ENCODE data around the gene INSYN2B. TPM values are rescaled to one million over a fixed set of nuclear protein-coding genes. Genes with fewer than 3 reads are reported as not detected.

Gene INSYN2B
- total RNA-seq, 3 donors from 2014 or later, result 0.16 TPM; not detected in 2

GRCh38 chr5:169906745-169907649 is 73.3 kb downstream of the INSYN2B start:
- intact Hi-C loops (cut with DNase I, micrococcal nuclease), result no loop called here
- H3K9me3 ChIP-seq, result no peaks in the 10 kb centered on the region
- H3K4me3 ChIP-seq, result no peak overlapping the region
- no peak for TF ChIP-seq CTCF (IDR thresholded peaks at IDR 0.05)
- ATAC-seq (no peak), DNase-seq (no peak)
- H3K36me3 ChIP-seq (ENCODE audit: low read depth), result no peaks in the 10 kb centered on the region
- no peaks in the 10 kb centered on the region for H3K4me1 ChIP-seq (ENCODE audit: low read depth)

- H3K9me3 ChIP-seq, result no peaks in the 10 kb centered on the region
- no peaks in the 10 kb centered on the region for H3K36me3 ChIP-seq (ENCODE audit: low read depth)
- TF ChIP-seq CTCF (IDR thresholded peaks at IDR 0.05), result no peak
- ATAC-seq, result no peak
- no peaks in the 10 kb centered on the region for H3K4me1 ChIP-seq (ENCODE audit: low read depth)
- no peak for DNase-seq
- intact Hi-C loops (cut with DNase I, micrococcal nuclease), result no loop called here
- H3K4me3 ChIP-seq, result no peak overlapping the region
Measured at GRCh38 chr5:169905017-169905416, 75.3 kb downstream of the INSYN2B start.

- no peak for TF ChIP-seq CTCF (IDR thresholded peaks at IDR 0.05)
- Histone ChIP-seq H3K36me3 (ENCODE audit: low read depth) (no peaks in the 10 kb centered on the region), H3K4me3 (no peak overlapping the region), H3K9me3 (no peaks in the 10 kb centered on the region), H3K4me1 (ENCODE audit: low read depth) (no peaks in the 10 kb centered on the region)
- ATAC-seq (no peak), DNase-seq (no peak)
- intact Hi-C loops (cut with DNase I, micrococcal nuclease), result no loop called here
Measured at GRCh38 chr5:169904508-169904907, 75.8 kb downstream of the INSYN2B start.

GRCh38 chr5:169904059-169904458 is 76.2 kb downstream of the INSYN2B start:
- Histone ChIP-seq H3K4me1 (ENCODE audit: low read depth) (no peaks in the 10 kb centered on the region), H3K9me3 (no peaks in the 10 kb centered on the region), H3K4me3 (no peak overlapping the region), H3K36me3 (ENCODE audit: low read depth) (no peaks in the 10 kb centered on the region)
- intact Hi-C loops (cut with DNase I, micrococcal nuclease), result no loop called here
- ATAC-seq (no peak), DNase-seq (no peak)
- TF ChIP-seq CTCF (IDR thresholded peaks at IDR 0.05), result no peak

GRCh38 chr5:169901896-169902295 is 78.4 kb downstream of the INSYN2B start:
- H3K36me3 ChIP-seq (ENCODE audit: low read depth), result no peaks in the 10 kb centered on the region
- DNase-seq (no peak), ATAC-seq (no peak)
- no peaks in the 10 kb centered on the region for H3K9me3 ChIP-seq
- H3K4me1 ChIP-seq (ENCODE audit: low read depth), result no peaks in the 10 kb centered on the region
- no peak overlapping the region for H3K4me3 ChIP-seq
- intact Hi-C loops (cut with DNase I, micrococcal nuclease), result no loop called here
- no peak for TF ChIP-seq CTCF (IDR thresholded peaks at IDR 0.05)

Measured in mucosa of descending colon (tissue), 3 donors.